ENCODE results near the gene CLEC1B.

- TF ChIP-seq POLR2A (IDR thresholded peaks at IDR 0.05) (no peak), CTCF (IDR thresholded peaks at IDR 0.05) (no peak)
Measured at GRCh38 chr12:9951026-9951675, 47.8 kb downstream of the CLEC1B start.
